Fibroblast of mammary gland (primary cell): ENCODE data around the gene PTH2.

Source experiments
- DNase-seq: peaks from one replicate; pipeline ENCODE4 v3.0.0-alpha.2; 2010; ENCODE audit warnings: low read depth
- H3K4me3 ChIP-seq: 2 replicates; pipeline ENCODE4 v1.5.1; 2011; ENCODE audit warnings: low read depth, mild to moderate bottlenecking, low read length, moderate library complexity; ENCODE audit not compliant: control insufficient read depth
- CTCF ChIP-seq: conservative IDR thresholded peaks from 2 replicates; pipeline ENCODE4 v1.5.1; 2011; ENCODE audit warnings: low read depth, low read length, inconsistent platforms; ENCODE audit not compliant: control insufficient read depth, insufficient read depth

Gene PTH2

DNA sequence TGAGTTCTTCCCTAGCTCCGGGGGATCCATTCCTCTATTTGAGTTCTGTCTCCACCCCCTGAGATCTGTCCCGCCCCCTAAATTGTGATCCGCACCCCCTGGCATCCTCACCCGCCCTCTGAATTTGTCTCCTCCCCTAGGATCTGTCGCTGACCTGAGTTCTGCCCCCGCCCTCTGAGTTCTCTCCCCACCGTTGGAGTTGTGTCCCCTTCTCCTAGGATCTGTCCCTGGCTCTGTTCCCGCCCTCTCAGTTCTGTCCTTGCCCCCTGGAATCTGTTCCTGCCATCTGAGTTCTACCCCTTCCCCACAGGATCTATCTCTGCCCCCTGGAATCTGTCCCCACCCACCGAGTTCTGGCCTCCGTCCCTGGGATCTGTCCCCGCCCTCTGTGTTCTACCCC lies 19.1 kb upstream of the PTH2 start:
- H3K4me3 ChIP-seq, result peak overlapping the region; percentile 68
- no peak for DNase-seq
- no peak for TF ChIP-seq CTCF

DNA sequence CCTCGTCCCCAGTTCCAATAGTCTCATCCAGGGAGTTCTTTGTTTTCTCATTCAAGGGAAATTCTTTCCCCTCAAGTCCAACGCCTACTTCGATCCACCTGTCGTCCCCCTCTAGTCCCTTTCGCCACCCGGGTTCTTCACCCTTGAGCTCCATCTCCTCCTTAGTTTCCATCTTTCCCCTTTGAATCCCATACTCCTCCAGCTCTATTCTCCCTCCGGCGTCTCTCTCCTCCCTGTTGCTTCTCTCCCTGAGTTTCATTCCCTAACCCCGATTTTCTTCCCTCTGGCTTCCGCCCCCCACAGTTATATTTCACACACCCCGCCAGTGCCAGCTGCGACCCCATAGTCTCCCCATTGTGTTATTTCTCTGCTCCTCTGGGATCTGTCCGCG lies 18.7 kb upstream of the PTH2 start:
- H3K4me3 ChIP-seq, result no peak overlapping the region
- TF ChIP-seq CTCF, result no peak
- DNase-seq, result no peak

GRCh38 chr19:49441210-49441959 lies 18.1 kb upstream of the PTH2 start, which contains the start of gene SLC17A7:
SLC17A7 (minus strand) TSS chr19:49441527; CDS start chr19:49441379, 148 bp downstream.
- no peak for DNase-seq
- no peak for TF ChIP-seq CTCF
- no peak within 1 kb of the TSS for H3K4me3 ChIP-seq

GRCh38 chr19:49440439-49441209 lies 17.4 kb upstream of the PTH2 start:
- no peak for TF ChIP-seq CTCF
- H3K4me3 ChIP-seq, result no peak overlapping the region

DNA sequence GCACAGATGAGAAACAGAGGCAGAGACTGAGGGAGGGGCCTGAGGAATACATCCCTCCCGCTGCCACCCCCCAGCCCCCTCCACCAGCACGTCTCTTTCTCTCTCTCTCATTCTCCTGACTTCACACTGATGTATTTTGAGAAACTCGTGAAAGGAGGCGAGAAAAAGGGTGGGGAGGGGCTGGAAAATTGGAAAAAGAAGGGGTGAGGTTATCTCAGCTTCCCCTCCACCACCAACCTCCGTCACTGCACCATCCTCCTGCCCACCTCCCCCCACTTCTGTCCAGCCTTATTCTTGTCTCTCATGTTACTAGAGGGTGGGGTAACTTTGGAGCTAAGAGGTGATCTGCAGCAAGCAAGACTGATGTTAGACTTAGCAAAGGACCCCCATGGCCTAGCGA lies 16.6 kb upstream of the PTH2 start:
- TF ChIP-seq CTCF, result no peak
- DNase-seq, result no peak

More at GRCh38 chr19:49440439-49441209, 17.4 kb upstream of the PTH2 start:
- DNase-seq, result no peak

DNA sequence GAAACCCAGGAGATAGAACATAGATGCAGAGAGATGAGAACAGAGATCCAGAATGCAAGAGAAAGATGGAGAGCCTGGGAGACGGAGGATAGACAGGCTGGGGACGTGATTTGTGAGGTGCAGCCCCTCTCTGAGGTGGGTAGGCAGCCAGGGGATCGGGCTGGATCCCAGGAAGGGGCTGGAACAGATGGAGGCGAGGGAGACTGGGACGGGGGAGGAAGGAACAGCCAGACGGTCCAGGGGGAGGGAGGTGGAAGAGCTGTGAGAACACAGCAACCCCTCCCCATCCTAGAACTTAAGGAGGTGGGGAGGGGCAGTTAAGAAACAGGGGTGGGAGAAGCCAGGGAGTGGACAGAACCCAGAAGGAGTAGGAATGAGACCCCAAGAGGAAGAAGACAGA lies 15.0 kb upstream of the PTH2 start:
- no peak overlapping the region for H3K4me3 ChIP-seq
- no peak for DNase-seq
- no peak for TF ChIP-seq CTCF

More for the DNA sequence above, 16.6 kb upstream of the PTH2 start:
- no peak overlapping the region for H3K4me3 ChIP-seq

DNA sequence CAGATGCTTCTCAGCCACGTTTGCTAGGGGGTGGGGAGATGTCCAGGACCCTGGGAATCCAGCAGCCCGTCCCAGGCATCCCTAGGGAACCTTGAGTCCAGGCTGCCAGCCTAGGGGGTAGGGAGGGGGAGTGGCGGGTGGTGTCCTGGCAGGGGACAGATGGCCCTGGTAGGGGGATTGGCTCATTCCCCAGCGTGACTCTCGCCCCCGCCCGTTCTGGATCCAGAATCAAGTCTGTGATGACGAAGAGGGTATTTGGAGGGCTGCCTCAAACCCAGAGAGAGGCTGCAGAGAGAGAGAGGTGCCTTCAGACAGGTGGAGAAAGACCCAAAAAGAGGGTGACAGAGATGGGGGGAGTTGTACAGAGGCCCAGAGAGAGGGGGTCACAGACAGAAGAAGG lies 14.0 kb upstream of the PTH2 start:
- no peak for TF ChIP-seq CTCF
- no peak for DNase-seq
- H3K4me3 ChIP-seq, result no peak overlapping the region
